ENCODE data around the gene HMGCS2.
A peak's percentile ranks its signal among the peaks of the same experiment; 100 is the strongest.

Gene HMGCS2

GRCh38 chr1:119768778-119769177, at the start of gene HMGCS2:
HMGCS2 (minus strand) TSS chr1:119768905; CDS start chr1:119768844, 61 bp downstream.
- DNase-seq = no peak

GRCh38 chr1:119818181-119818580, 49.5 kb upstream of the HMGCS2 start:
- DNase-seq = peak; percentile 1

GRCh38 chr1:119816407-119816806, 47.7 kb upstream of the HMGCS2 start:
- DNase-seq = peak; percentile 52

GRCh38 chr1:119815928-119816327, 47.2 kb upstream of the HMGCS2 start:
- no peak for DNase-seq

- DNase-seq = no peak
Measured at GRCh38 chr1:119815361-119815760, 46.7 kb upstream of the HMGCS2 start.

- no peak for DNase-seq
Measured at GRCh38 chr1:119814288-119814687, 45.6 kb upstream of the HMGCS2 start.

- no peak for DNase-seq
Measured at GRCh38 chr1:119811985-119812557, 43.4 kb upstream of the HMGCS2 start.

- DNase-seq = no peak
Measured at GRCh38 chr1:119811387-119811786, 42.7 kb upstream of the HMGCS2 start, which contains the start of gene REG4. REG4 (minus strand) TSS chr1:119811460; CDS start chr1:119808769, 2,691 bp downstream.

- peak; percentile 71 for DNase-seq
Measured at GRCh38 chr1:119808972-119809550, 40.4 kb upstream of the HMGCS2 start.

- peak; percentile 45 for DNase-seq
Measured at GRCh38 chr1:119808491-119808890, 39.8 kb upstream of the HMGCS2 start.

- DNase-seq = peak; percentile 29
Measured at GRCh38 chr1:119806489-119806888, 37.8 kb upstream of the HMGCS2 start.

GRCh38 chr1:119805746-119806145, 37.0 kb upstream of the HMGCS2 start:
- no peak for DNase-seq

GRCh38 chr1:119805247-119805646, 36.5 kb upstream of the HMGCS2 start:
- DNase-seq = no peak

- DNase-seq = no peak
Measured at GRCh38 chr1:119799599-119800177, 31.0 kb upstream of the HMGCS2 start.

GRCh38 chr1:119799003-119799402, 30.3 kb upstream of the HMGCS2 start:
- no peak for DNase-seq

GRCh38 chr1:119797606-119798005, 28.9 kb upstream of the HMGCS2 start:
- no peak for DNase-seq

- no peak for DNase-seq
Measured at GRCh38 chr1:119797162-119797561, 28.5 kb upstream of the HMGCS2 start.

GRCh38 chr1:119795261-119796200, 26.8 kb upstream of the HMGCS2 start:
- peak; percentile 3 for DNase-seq

- DNase-seq = no peak
Measured at GRCh38 chr1:119794876-119795240, 26.2 kb upstream of the HMGCS2 start.

GRCh38 chr1:119794230-119794875, 25.6 kb upstream of the HMGCS2 start:
- no peak for DNase-seq

GRCh38 chr1:119791377-119791776, 22.7 kb upstream of the HMGCS2 start:
- no peak for DNase-seq

GRCh38 chr1:119790451-119791198, 21.9 kb upstream of the HMGCS2 start:
- no peak for DNase-seq
